Neural crest cell (in vitro differentiated cells): Measurements from ENCODE around the gene PLBD2. TPM values are rescaled to one million over a fixed set of nuclear protein-coding genes. Genes with fewer than 3 reads are reported as not detected.

Source experiments
- DNase-seq: peaks from one replicate; pipeline ENCODE4 v3.0.0; 2021; ENCODE audit warnings: low read depth, mixed read lengths, low spot score
- H3K27ac Mint-ChIP-seq: one replicate; pipeline ENCODE4 v1.8.0; 2021; ENCODE audit warnings: mild to moderate bottlenecking, mixed read lengths; ENCODE audit not compliant: unreplicated experiment
- H3K27me3 Mint-ChIP-seq: 2 replicates; pipeline ENCODE4 v1.8.0; 2021; ENCODE audit warnings: low read depth, mild to moderate bottlenecking, mixed read lengths
- H3K36me3 Mint-ChIP-seq: 2 replicates; pipeline ENCODE4 v1.8.0; 2021; ENCODE audit warnings: low read depth, mild to moderate bottlenecking, mixed read lengths
- H3K4me1 Mint-ChIP-seq: 2 replicates; pipeline ENCODE4 v1.8.0; 2021; ENCODE audit warnings: mixed read lengths
- H3K4me3 Mint-ChIP-seq: one replicate; pipeline ENCODE4 v1.8.0; 2021; ENCODE audit warnings: mild to moderate bottlenecking, mixed read lengths
- H3K9me3 Mint-ChIP-seq: 2 replicates; pipeline ENCODE4 v1.8.0; 2021; ENCODE audit warnings: mixed read lengths
- CTCF ChIP-seq: fragments of 200-600 bp; sonication (generic); conservative IDR thresholded peaks from 2 replicates; pipeline ENCODE4 v1.5.0; 2021; ENCODE audit warnings: antibody characterized with exemption, mild to moderate bottlenecking
- total RNA-seq: library from RNA; stranded (reverse); gene quantifications from 2 replicates; pipeline ENCODE4 v1.2.1, GENCODE V29; 2021

PLBD2 gene
- total RNA-seq, 1 donor from 2014 or later: 36.6 TPM

GRCh38 chr12:113368331-113368730, 9.9 kb downstream of the PLBD2 start:
- H3K27me3 Mint-ChIP-seq: no peaks in the 10 kb centered on the region
- H3K36me3 Mint-ChIP-seq: peaks cover 2% of the 10 kb centered on the region
- no peak overlapping the region for H3K4me3 Mint-ChIP-seq
- no peaks in the 10 kb centered on the region for H3K9me3 Mint-ChIP-seq
- TF ChIP-seq CTCF: no peak
- peak overlapping the region; percentile 6 for H3K27ac Mint-ChIP-seq
- no peak for DNase-seq
- no peaks in the 10 kb centered on the region for H3K4me1 Mint-ChIP-seq

- Mint-ChIP-seq H3K36me3 (peaks cover 5% of the 10 kb centered on the region), H3K9me3 (no peaks in the 10 kb centered on the region), H3K27me3 (no peaks in the 10 kb centered on the region), H3K4me1 (no peaks in the 10 kb centered on the region), H3K4me3 (no peak overlapping the region), H3K27ac (no peak overlapping the region)
- no peak for TF ChIP-seq CTCF
- no peak for DNase-seq
Measured at GRCh38 chr12:113369391-113369985, 11.1 kb downstream of the PLBD2 start.

GRCh38 chr12:113370923-113371682, 12.7 kb downstream of the PLBD2 start:
- peaks cover 5% of the 10 kb centered on the region for H3K36me3 Mint-ChIP-seq
- H3K4me1 Mint-ChIP-seq: no peaks in the 10 kb centered on the region
- no peak for TF ChIP-seq CTCF
- H3K9me3 Mint-ChIP-seq: no peaks in the 10 kb centered on the region
- H3K4me3 Mint-ChIP-seq: no peak overlapping the region
- no peak for DNase-seq
- H3K27ac Mint-ChIP-seq: no peak overlapping the region
- no peaks in the 10 kb centered on the region for H3K27me3 Mint-ChIP-seq

DNA sequence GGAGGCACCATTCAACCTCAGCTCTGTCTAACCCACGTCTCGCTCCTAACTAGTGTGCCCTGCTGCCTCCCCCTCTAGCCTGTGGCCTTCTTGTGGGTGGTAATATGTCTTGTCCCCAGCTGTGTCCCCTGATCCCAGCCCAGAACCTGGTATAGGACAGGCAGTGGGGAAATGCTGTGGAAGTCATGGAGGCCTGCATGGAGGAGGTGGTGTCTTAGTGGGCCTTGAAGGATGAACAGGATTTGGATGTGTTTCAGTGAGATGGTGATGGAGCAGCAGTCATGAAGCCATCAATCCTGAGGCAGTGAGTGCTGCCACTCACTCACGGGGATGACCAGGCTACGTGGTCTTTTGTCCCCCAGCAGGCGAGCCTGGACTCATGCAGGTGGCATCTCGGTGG, 13.4 kb downstream of the PLBD2 start:
- DNase-seq: no peak
- Mint-ChIP-seq H3K9me3 (no peaks in the 10 kb centered on the region), H3K27ac (no peak overlapping the region), H3K36me3 (peaks cover 5% of the 10 kb centered on the region), H3K27me3 (no peaks in the 10 kb centered on the region), H3K4me1 (no peaks in the 10 kb centered on the region), H3K4me3 (no peak overlapping the region)
- no peak for TF ChIP-seq CTCF

- Mint-ChIP-seq H3K4me3 (no peak overlapping the region), H3K36me3 (peaks cover 9% of the 10 kb centered on the region), H3K27me3 (no peaks in the 10 kb centered on the region), H3K9me3 (no peaks in the 10 kb centered on the region), H3K27ac (no peak overlapping the region), H3K4me1 (no peaks in the 10 kb centered on the region)
- TF ChIP-seq CTCF: no peak
- no peak for DNase-seq
Measured at GRCh38 chr12:113372371-113372770, 14.0 kb downstream of the PLBD2 start.
